HCT116 (cell line): Measurements from ENCODE around the gene CDC42EP4. TPM values are rescaled to one million over a fixed set of nuclear protein-coding genes. Genes with fewer than 3 reads are reported as not detected.

Experiments used
- ATAC-seq: fragments of 200-7000 bp; cut with Tn5 transposase; 2 replicates; pipeline ENCODE4 v1.9.1; 2020; ENCODE audit warnings: mild to moderate bottlenecking, moderate library complexity
- BruUV-seq: library from RNA; stranded (reverse); fragments of 400-500 nt; replicated peaks from 2 replicates; lab custom pipeline; 2021; lab: Mats Ljungman, UMichigan
- CTCF ChIA-PET: fragments of 300-600 bp; sonication (Branson Sonifier 250); formaldehyde crosslinking; loops from one replicate; lab custom pipeline; 2021; ENCODE audit warnings: antibody characterized with exemption; lab: Charles Lee
- POLR2A ChIA-PET: fragments of 300-600, 350-600 bp; sonication (Branson Sonifier 250); formaldehyde crosslinking; loops from one replicate; lab custom pipeline; 2021; ENCODE audit warnings: antibody characterized with exemption; lab: Charles Lee
- RAD21 ChIA-PET, 2 experiments: fragments of 300-600 bp; sonication (Branson Sonifier 250); formaldehyde crosslinking; loops; one replicate each; lab custom pipeline; 2023; ENCODE audit warnings: low total read pairs in 2 of 2; ENCODE audit not compliant: uncharacterized antibody in 2 of 2, unreplicated experiment in 2 of 2, low non-redundant PET in 1 of 2; lab: Charles Lee
- DNase-seq: peaks from one replicate; pipeline ENCODE4 v3.0.0-alpha.2; 2010; ENCODE audit warnings: low read depth, low spot score
- H2AFZ ChIP-seq: fragments of 200-600 bp; shearing (Covaris generic), sonication (generic); 2 replicates; pipeline ENCODE4 v1.6.1; 2017; ENCODE audit warnings: low read depth, mixed run types, mixed read lengths, antibody characterized with exemption, low read length; ENCODE audit not compliant: poor library complexity, severe bottlenecking
- H3K27ac ChIP-seq: 2 replicates; pipeline ENCODE4 v1.5.1; 2012; ENCODE audit warnings: low read depth, low read length
- H3K27me3 ChIP-seq: fragments of 200-600 bp; sonication (generic); 2 replicates; pipeline ENCODE4 v1.6.1; 2016; ENCODE audit warnings: mixed run types, low read length, mixed read lengths; ENCODE audit not compliant: insufficient read depth
- H3K36me3 ChIP-seq, 2 experiments: fragments of 200-500 bp in 1 of 2; fragments of 200-600 bp in 1 of 2; sonication (Bioruptor generic) in 1 of 2; sonication (generic) in 1 of 2; 2 replicates each; pipeline versions ENCODE4 v1.5.1 to v1.6.1; 2014 to 2016; ENCODE audit warnings: low read length in 2 of 2, inconsistent platforms in 1 of 2, mixed read lengths in 1 of 2, mixed run types in 1 of 2; ENCODE audit not compliant: insufficient read depth in 2 of 2, control insufficient read depth in 1 of 2
- H3K4me1 ChIP-seq, 2 experiments: fragments of 200-600 bp in 1 of 2; sonication (generic) in 1 of 2; 2 replicates each; pipeline versions ENCODE4 v1.5.1 to v1.6.1; 2012 to 2017; ENCODE audit warnings: low read length in 2 of 2, inconsistent platforms in 1 of 2, mild to moderate bottlenecking in 1 of 2, mixed read lengths in 1 of 2, mixed run types in 1 of 2, moderate library complexity in 1 of 2; ENCODE audit not compliant: insufficient read depth in 2 of 2, control insufficient read depth in 1 of 2
- H3K4me2 ChIP-seq: fragments of 200-600 bp; sonication (generic); 2 replicates; pipeline ENCODE4 v1.6.1; 2017; ENCODE audit warnings: mixed run types, low read length, mixed read lengths
- H3K4me3 ChIP-seq, 2 experiments: fragments of 200-600 bp in 1 of 2; sonication (generic) in 1 of 2; replicated peaks in 1 of 2; 2 replicates each; pipeline ENCODE4 v1.5.1; 2011 to 2016; ENCODE audit warnings: low read length in 2 of 2, control low read depth in 1 of 2, low read depth in 1 of 2, mild to moderate bottlenecking in 1 of 2, mixed read lengths in 1 of 2, mixed run types in 1 of 2
- H3K79me2 ChIP-seq: fragments of 200-600 bp; sonication (generic); 2 replicates; pipeline ENCODE4 v1.6.1; 2017; ENCODE audit warnings: mild to moderate bottlenecking, mixed run types, low read length, moderate library complexity, mixed read lengths; ENCODE audit not compliant: insufficient read depth
- H3K9ac ChIP-seq: fragments of 200-600 bp; sonication (generic); 2 replicates; pipeline ENCODE4 v1.6.1; 2016; ENCODE audit warnings: low read length, mixed read lengths
- H3K9me2 ChIP-seq: fragments of 200-600 bp; sonication (generic), shearing (Covaris generic); 2 replicates; pipeline ENCODE4 v1.6.1; 2017; ENCODE audit warnings: mixed run types, mild to moderate bottlenecking, moderate library complexity; ENCODE audit not compliant: insufficient read depth
- H3K9me3 ChIP-seq, 2 experiments: fragments of 200-500 bp in 1 of 2; fragments of 200-600 bp in 1 of 2; sonication (Bioruptor generic) in 1 of 2; sonication (generic) in 1 of 2; 2 replicates each; pipeline ENCODE4 v1.6.1; 2014 to 2017; ENCODE audit warnings: low read length in 2 of 2, mixed read lengths in 2 of 2, inconsistent platforms in 1 of 2, low read depth in 1 of 2, mild to moderate bottlenecking in 1 of 2, mixed run types in 1 of 2, moderate library complexity in 1 of 2; ENCODE audit not compliant: control insufficient read depth in 1 of 2, insufficient read depth in 1 of 2
- H4K20me1 ChIP-seq: fragments of 200-600 bp; sonication (generic), shearing (Covaris generic); 2 replicates; pipeline ENCODE4 v1.6.1; 2017; ENCODE audit warnings: mixed run types, mild to moderate bottlenecking, moderate library complexity; ENCODE audit not compliant: insufficient read depth
- CEBPB ChIP-seq: IDR thresholded peaks from 2 replicates; pipeline ENCODE4 v1.6.1; 2012; ENCODE audit warnings: low read depth
- CTCF ChIP-seq, 3 experiments: fragments of 200-600 bp in 1 of 3; sonication (generic) in 1 of 3; IDR thresholded peaks in 2 of 3; conservative IDR thresholded peaks in 1 of 3; 2 replicates each; pipeline ENCODE4 v1.5.1; 2012 to 2017; ENCODE audit warnings: low read depth in 2 of 3, low read length in 2 of 3, antibody characterized with exemption in 1 of 3, borderline replicate concordance in 1 of 3, control low read depth in 1 of 3, mild to moderate bottlenecking in 1 of 3, mixed read lengths in 1 of 3, mixed run types in 1 of 3, moderate library complexity in 1 of 3; ENCODE audit not compliant: insufficient read depth in 1 of 3
- EGR1 ChIP-seq: IDR thresholded peaks from 2 replicates; pipeline ENCODE4 v1.6.1; 2012; ENCODE audit warnings: low read depth
- ELF1 ChIP-seq: IDR thresholded peaks from 2 replicates; pipeline ENCODE4 v1.6.1; 2012; ENCODE audit warnings: low read depth, borderline replicate concordance
- EZH2 ChIP-seq: fragments of 200-600 bp; sonication (generic); IDR thresholded peaks from 2 replicates; pipeline ENCODE4 v1.6.1; 2017; ENCODE audit warnings: antibody characterized with exemption, mixed run types
- EZH2phosphoT487 ChIP-seq: fragments of 200-600 bp; IDR thresholded peaks from 2 replicates; pipeline ENCODE4 v1.6.1; 2018; ENCODE audit warnings: antibody characterized with exemption, borderline replicate concordance
- JUND ChIP-seq: IDR thresholded peaks from 2 replicates; pipeline ENCODE4 v1.6.1; 2012
- POLR2A ChIP-seq: IDR thresholded peaks from 2 replicates; pipeline ENCODE4 v1.7.0; 2011; ENCODE audit warnings: borderline replicate concordance; ENCODE audit not compliant: insufficient read depth, insufficient read length; ENCODE audit errors: extremely low read depth
- POLR2AphosphoS5 ChIP-seq: IDR thresholded peaks from 2 replicates; pipeline ENCODE4 v1.6.1; 2011; ENCODE audit warnings: mild to moderate bottlenecking, low read depth, low read length, moderate library complexity
- RAD21 ChIP-seq: IDR thresholded peaks from 2 replicates; pipeline ENCODE4 v1.6.1; 2012; ENCODE audit warnings: low read depth, mild to moderate bottlenecking
- SIN3A ChIP-seq: IDR thresholded peaks from 2 replicates; pipeline ENCODE4 v1.6.1; 2012; ENCODE audit warnings: low read depth
- SP1 ChIP-seq: IDR thresholded peaks from 2 replicates; pipeline ENCODE4 v1.6.1; 2012; ENCODE audit warnings: low read depth
- TCF7L2 ChIP-seq: IDR thresholded peaks from 2 replicates; pipeline ENCODE4 v1.7.0; 2011; ENCODE audit warnings: borderline replicate concordance, inconsistent platforms; ENCODE audit not compliant: insufficient read depth, insufficient read length; ENCODE audit errors: extremely low read depth
- YY1 ChIP-seq: IDR thresholded peaks from 2 replicates; pipeline ENCODE4 v1.6.1; 2011; ENCODE audit warnings: low read length, low read depth, moderate library complexity, mild to moderate bottlenecking; ENCODE audit not compliant: insufficient replicate concordance; ENCODE audit errors: extremely low read depth
- ZBTB33 ChIP-seq: IDR thresholded peaks from 2 replicates; pipeline ENCODE4 v1.6.1; 2011; ENCODE audit warnings: mild to moderate bottlenecking, low read length, moderate library complexity; ENCODE audit not compliant: insufficient replicate concordance; ENCODE audit errors: extremely low read depth
- ZFX ChIP-seq: fragments of 450-650 bp; IDR thresholded peaks from 2 replicates; pipeline ENCODE4 v1.6.1; 2017
- ZNF274 ChIP-seq: fragments of 200-500 bp; sonication (Bioruptor generic); IDR thresholded peaks from 2 replicates; pipeline ENCODE4 v1.6.1; 2014; ENCODE audit warnings: mild to moderate bottlenecking, low read depth, low read length, inconsistent platforms
- intact Hi-C: fragments of 100-400 bp; cut with micrococcal nuclease; formaldehyde crosslinking; loops from 2 replicates; pipeline ENCODE4 v1.10.0; 2022
- total RNA-seq: library from RNA; stranded (reverse); gene quantifications from one replicate; pipeline ENCODE4 v1.2.1, GENCODE V29; 2021; ENCODE audit not compliant: unreplicated experiment
- TF ChIP-seq, protein P1 (sequence below): IDR thresholded peaks from 2 replicates; pipeline ENCODE4 v1.6.1; 2012; ENCODE audit warnings: low read depth
- TF ChIP-seq, protein P2 (sequence below): IDR thresholded peaks from 2 replicates; pipeline ENCODE4 v1.6.1; 2012

Gene CDC42EP4
- total RNA-seq, 1 experiment from 2014 or later, result 54.9 TPM

- no peak for ATAC-seq
- no peak overlapping the region for H3K27ac ChIP-seq
- intact Hi-C loops, result no loop called here
- TF ChIP-seq CTCF (IDR thresholded peaks at IDR 0.05 in 2 of 3, conservative IDR thresholded peaks at IDR 0.05 in 1 of 3; ENCODE audit: borderline replicate concordance in 1 of 3, insufficient read depth in 1 of 3, low read depth in 2 of 3, low read length in 2 of 3), result no peak
- no peak for TF ChIP-seq POLR2AphosphoS5
- no peak for TF ChIP-seq EZH2phosphoT487
- no peak for TF ChIP-seq SP1
- no peak for TF ChIP-seq JUND
- no peak for TF ChIP-seq SIN3A
- TF ChIP-seq, protein P1, sequence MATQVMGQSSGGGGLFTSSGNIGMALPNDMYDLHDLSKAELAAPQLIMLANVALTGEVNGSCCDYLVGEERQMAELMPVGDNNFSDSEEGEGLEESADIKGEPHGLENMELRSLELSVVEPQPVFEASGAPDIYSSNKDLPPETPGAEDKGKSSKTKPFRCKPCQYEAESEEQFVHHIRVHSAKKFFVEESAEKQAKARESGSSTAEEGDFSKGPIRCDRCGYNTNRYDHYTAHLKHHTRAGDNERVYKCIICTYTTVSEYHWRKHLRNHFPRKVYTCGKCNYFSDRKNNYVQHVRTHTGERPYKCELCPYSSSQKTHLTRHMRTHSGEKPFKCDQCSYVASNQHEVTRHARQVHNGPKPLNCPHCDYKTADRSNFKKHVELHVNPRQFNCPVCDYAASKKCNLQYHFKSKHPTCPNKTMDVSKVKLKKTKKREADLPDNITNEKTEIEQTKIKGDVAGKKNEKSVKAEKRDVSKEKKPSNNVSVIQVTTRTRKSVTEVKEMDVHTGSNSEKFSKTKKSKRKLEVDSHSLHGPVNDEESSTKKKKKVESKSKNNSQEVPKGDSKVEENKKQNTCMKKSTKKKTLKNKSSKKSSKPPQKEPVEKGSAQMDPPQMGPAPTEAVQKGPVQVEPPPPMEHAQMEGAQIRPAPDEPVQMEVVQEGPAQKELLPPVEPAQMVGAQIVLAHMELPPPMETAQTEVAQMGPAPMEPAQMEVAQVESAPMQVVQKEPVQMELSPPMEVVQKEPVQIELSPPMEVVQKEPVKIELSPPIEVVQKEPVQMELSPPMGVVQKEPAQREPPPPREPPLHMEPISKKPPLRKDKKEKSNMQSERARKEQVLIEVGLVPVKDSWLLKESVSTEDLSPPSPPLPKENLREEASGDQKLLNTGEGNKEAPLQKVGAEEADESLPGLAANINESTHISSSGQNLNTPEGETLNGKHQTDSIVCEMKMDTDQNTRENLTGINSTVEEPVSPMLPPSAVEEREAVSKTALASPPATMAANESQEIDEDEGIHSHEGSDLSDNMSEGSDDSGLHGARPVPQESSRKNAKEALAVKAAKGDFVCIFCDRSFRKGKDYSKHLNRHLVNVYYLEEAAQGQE, result no peak
- TF ChIP-seq, protein P2, sequence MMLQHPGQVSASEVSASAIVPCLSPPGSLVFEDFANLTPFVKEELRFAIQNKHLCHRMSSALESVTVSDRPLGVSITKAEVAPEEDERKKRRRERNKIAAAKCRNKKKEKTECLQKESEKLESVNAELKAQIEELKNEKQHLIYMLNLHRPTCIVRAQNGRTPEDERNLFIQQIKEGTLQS, result no peak
- no peak for TF ChIP-seq ZFX
- TF ChIP-seq ZBTB33, result no peak
- TF ChIP-seq RAD21, result no peak
- TF ChIP-seq EGR1, result no peak
- no peak for TF ChIP-seq POLR2A
- no peak for TF ChIP-seq ELF1
- TF ChIP-seq EZH2, result no peak
- no peak for TF ChIP-seq TCF7L2
- no peak for TF ChIP-seq CEBPB
- no peak for TF ChIP-seq ZNF274
- TF ChIP-seq YY1, result no peak
- TF ChIP-seq, all 23 proteins: peak for 0
- H3K9me3 ChIP-seq, result no peaks in the 10 kb centered on the region
- no peak overlapping the region for H3K4me3 ChIP-seq
- no peaks in the 10 kb centered on the region for H3K9me2 ChIP-seq
- H2AFZ ChIP-seq, result no peak overlapping the region
- no peaks in the 10 kb centered on the region for H3K27me3 ChIP-seq
- no peaks in the 10 kb centered on the region for H3K79me2 ChIP-seq
- ChIA-PET CTCF (interaction anchor here (1.6 kb wide), 1 partner anchor 10 kb away, joined by 5 read pairs; no protein-coding TSS in a partner anchor), POLR2A (interaction anchor here (1.3 kb wide), 1 partner anchor 10 kb away, joined by 4 read pairs; no protein-coding TSS in a partner anchor), RAD21 (no interaction called here)
- H3K4me2 ChIP-seq, result no peak overlapping the region
- H4K20me1 ChIP-seq, result no peaks in the 10 kb centered on the region
- BruUV-seq, result no TSS peak
- no peak overlapping the region for H3K9ac ChIP-seq
- DNase-seq, result no peak
- no peaks in the 10 kb centered on the region for H3K36me3 ChIP-seq
- H3K4me1 ChIP-seq, result peaks cover 0 to 8% of the 10 kb centered on the region in 2 experiments; a peak in 1 of 4 replicates
Measured at GRCh38 chr17:73320601-73321264, 8.9 kb upstream of the CDC42EP4 start.
